Measurements from ENCODE around the gene LGALS9.
"Not testable (repeated sequence)": the region's sequence is repeated elsewhere in the genome, so short reads cannot be mapped to it uniquely, and the experiment has no call there.

LGALS9 gene

GRCh38 chr17:27631897-27632725 is 1.1 kb downstream of the LGALS9 start:
- no peak for DNase-seq

- DNase-seq: not testable (repeated sequence)
Measured at GRCh38 chr17:27632766-27633165, 1.8 kb downstream of the LGALS9 start.

GRCh38 chr17:27633312-27634025 is 2.5 kb downstream of the LGALS9 start:
- no peak for DNase-seq

- no peak for DNase-seq
Measured at GRCh38 chr17:27634026-27634335, 3.0 kb downstream of the LGALS9 start.

GRCh38 chr17:27634776-27635175 is 3.8 kb downstream of the LGALS9 start:
- no peak for DNase-seq

- no peak for DNase-seq
Measured at GRCh38 chr17:27635275-27635823, 4.4 kb downstream of the LGALS9 start.

GRCh38 chr17:27636005-27636520 is 5.1 kb downstream of the LGALS9 start:
- not testable (repeated sequence) for DNase-seq

GRCh38 chr17:27637818-27638217 is 6.8 kb downstream of the LGALS9 start:
- DNase-seq: not testable (repeated sequence)

GRCh38 chr17:27638415-27638914 is 7.5 kb downstream of the LGALS9 start:
- not testable (repeated sequence) for DNase-seq

- no peak for DNase-seq
Measured at GRCh38 chr17:27640790-27641189, 9.8 kb downstream of the LGALS9 start.

GRCh38 chr17:27644586-27644985 is 13.6 kb downstream of the LGALS9 start:
- DNase-seq: no peak

GRCh38 chr17:27645621-27646020 is 14.6 kb downstream of the LGALS9 start:
- DNase-seq: not testable (repeated sequence)

- no peak for DNase-seq
Measured at GRCh38 chr17:27646232-27646631, 15.2 kb downstream of the LGALS9 start.

GRCh38 chr17:27647765-27648164 is 16.8 kb downstream of the LGALS9 start:
- DNase-seq: no peak

- DNase-seq: not testable (repeated sequence)
Measured at GRCh38 chr17:27649111-27649571, 18.2 kb downstream of the LGALS9 start.

- DNase-seq: no peak
Measured at GRCh38 chr17:27649929-27650328, 18.9 kb downstream of the LGALS9 start.

- no peak for DNase-seq
Measured at GRCh38 chr17:27650836-27651235, 19.8 kb downstream of the LGALS9 start.

- DNase-seq: no peak
Measured at GRCh38 chr17:27651411-27652345, 20.7 kb downstream of the LGALS9 start.

- not testable (repeated sequence) for DNase-seq
Measured at GRCh38 chr17:27653449-27653971, 22.5 kb downstream of the LGALS9 start.

GRCh38 chr17:27654136-27654535 is 23.1 kb downstream of the LGALS9 start:
- no peak for DNase-seq

- DNase-seq: peak; percentile 36
Measured at GRCh38 chr17:27654654-27655524, 23.9 kb downstream of the LGALS9 start.
